ENCODE results near the gene SRGAP1.

The SRGAP1 gene

GRCh38 chr12:63815482-63815852 is 29.0 kb upstream of the SRGAP1 start:
- no peak for TF ChIP-seq CTCF (IDR thresholded peaks at IDR 0.05; ENCODE audit: extremely low read depth, insufficient read depth, missing control alignments)

GRCh38 chr12:63816031-63816430 is 28.5 kb upstream of the SRGAP1 start:
- DNase-seq (ENCODE audit: low spot score): no peak
- TF ChIP-seq CTCF (IDR thresholded peaks at IDR 0.05; ENCODE audit: extremely low read depth, insufficient read depth, missing control alignments): no peak
- in situ Hi-C loops (cut with MboI; ENCODE audit: low pct_unique_long_range_greater_than_20kb, low sequenced_read_pairs, unreplicated experiment): no loop called here

More at GRCh38 chr12:63815482-63815852, 29.0 kb upstream of the SRGAP1 start:
- in situ Hi-C loops (cut with MboI; ENCODE audit: low pct_unique_long_range_greater_than_20kb, low sequenced_read_pairs, unreplicated experiment): no loop called here
- no peak for DNase-seq (ENCODE audit: low spot score)

GRCh38 chr12:63820427-63820826 is 24.1 kb upstream of the SRGAP1 start:
- in situ Hi-C loops (cut with MboI; ENCODE audit: low pct_unique_long_range_greater_than_20kb, low sequenced_read_pairs, unreplicated experiment): no loop called here
- no peak for DNase-seq (ENCODE audit: low spot score)
- TF ChIP-seq CTCF (IDR thresholded peaks at IDR 0.05; ENCODE audit: extremely low read depth, insufficient read depth, missing control alignments): no peak

GRCh38 chr12:63821781-63822251 is 22.7 kb upstream of the SRGAP1 start:
- in situ Hi-C loops (cut with MboI; ENCODE audit: low pct_unique_long_range_greater_than_20kb, low sequenced_read_pairs, unreplicated experiment): no loop called here
- no peak for TF ChIP-seq CTCF (IDR thresholded peaks at IDR 0.05; ENCODE audit: extremely low read depth, insufficient read depth, missing control alignments)
- no peak for DNase-seq (ENCODE audit: low spot score)

- in situ Hi-C loops (cut with MboI; ENCODE audit: low pct_unique_long_range_greater_than_20kb, low sequenced_read_pairs, unreplicated experiment): no loop called here
- TF ChIP-seq CTCF (IDR thresholded peaks at IDR 0.05; ENCODE audit: extremely low read depth, insufficient read depth, missing control alignments): no peak
- DNase-seq (ENCODE audit: low spot score): no peak
Measured at GRCh38 chr12:63822352-63822751, 22.1 kb upstream of the SRGAP1 start.

GRCh38 chr12:63823040-63823439 is 21.5 kb upstream of the SRGAP1 start:
- in situ Hi-C loops (cut with MboI; ENCODE audit: low pct_unique_long_range_greater_than_20kb, low sequenced_read_pairs, unreplicated experiment): no loop called here
- no peak for TF ChIP-seq CTCF (IDR thresholded peaks at IDR 0.05; ENCODE audit: extremely low read depth, insufficient read depth, missing control alignments)
- no peak for DNase-seq (ENCODE audit: low spot score)

All from GM13977 (cell line).